Right kidney (tissue), 1 donor: ENCODE measurements around the gene ULBP2.
"Not testable (repeated sequence)": the region's sequence is repeated elsewhere in the genome, so short reads cannot be mapped to it uniquely, and the experiment has no call there.

Experiments
- DNase-seq: peaks from one replicate; pipeline ENCODE4 v3.0.0-alpha.2; 2016

ULBP2 gene

GRCh38 chr6:149925974-149926777, 15.6 kb upstream of the ULBP2 start:
- DNase-seq: peak; percentile 88

- not testable (repeated sequence) for DNase-seq
These were observed 14.8 kb upstream of the ULBP2 start for GRCh38 chr6:149927025-149927424.

GRCh38 chr6:149929422-149929821, 12.4 kb upstream of the ULBP2 start:
- DNase-seq: no peak

- DNase-seq: no peak
These were observed 10.3 kb upstream of the ULBP2 start for GRCh38 chr6:149931501-149931900.

- DNase-seq: no peak
These were observed 8.8 kb upstream of the ULBP2 start for GRCh38 chr6:149933036-149933435.

- no peak for DNase-seq
These were observed 8.4 kb upstream of the ULBP2 start for GRCh38 chr6:149933461-149933860.

GRCh38 chr6:149934249-149935156, 7.3 kb upstream of the ULBP2 start:
- DNase-seq: peak; percentile 42

GRCh38 chr6:149935246-149935645, 6.6 kb upstream of the ULBP2 start:
- DNase-seq: no peak

GRCh38 chr6:149935668-149936067, 6.1 kb upstream of the ULBP2 start:
- DNase-seq: no peak

GRCh38 chr6:149936743-149937142, 5.1 kb upstream of the ULBP2 start:
- DNase-seq: no peak

GRCh38 chr6:149938013-149938570, 3.7 kb upstream of the ULBP2 start:
- not testable (repeated sequence) for DNase-seq

GRCh38 chr6:149938571-149939355, 3.1 kb upstream of the ULBP2 start:
- DNase-seq: peak; percentile 70

GRCh38 chr6:149939356-149939648, 2.5 kb upstream of the ULBP2 start:
- DNase-seq: no peak

GRCh38 chr6:149939909-149940671, 1.7 kb upstream of the ULBP2 start:
- DNase-seq: no peak

- no peak for DNase-seq
These were observed 1.2 kb upstream of the ULBP2 start for GRCh38 chr6:149940672-149940982.

- DNase-seq: no peak
These were observed 631 bp downstream of the ULBP2 start for GRCh38 chr6:149942461-149942829.

- not testable (repeated sequence) for DNase-seq
These were observed 1.5 kb downstream of the ULBP2 start for GRCh38 chr6:149943321-149943720.

GRCh38 chr6:149945276-149945675, 3.5 kb downstream of the ULBP2 start:
- DNase-seq: not testable (repeated sequence)

GRCh38 chr6:149946631-149947030, 4.8 kb downstream of the ULBP2 start:
- not testable (repeated sequence) for DNase-seq

- not testable (repeated sequence) for DNase-seq
These were observed 5.7 kb downstream of the ULBP2 start for GRCh38 chr6:149947533-149947932.

- no peak for DNase-seq
These were observed 6.2 kb downstream of the ULBP2 start for GRCh38 chr6:149948011-149948410.

- no peak for DNase-seq
These were observed 6.8 kb downstream of the ULBP2 start for GRCh38 chr6:149948616-149949015.
